GM12873 (cell line): Measurements from ENCODE around the gene ETF1.

Source experiments
- TF ChIP-seq, protein P1 (sequence below): IDR thresholded peaks from 2 replicates; pipeline ENCODE4 v1.5.1; 2012; ENCODE audit warnings: low read depth, mild to moderate bottlenecking, moderate library complexity, low read length, control low read depth; ENCODE audit not compliant: insufficient read depth; ENCODE audit errors: missing control alignments

The ETF1 gene

DNA sequence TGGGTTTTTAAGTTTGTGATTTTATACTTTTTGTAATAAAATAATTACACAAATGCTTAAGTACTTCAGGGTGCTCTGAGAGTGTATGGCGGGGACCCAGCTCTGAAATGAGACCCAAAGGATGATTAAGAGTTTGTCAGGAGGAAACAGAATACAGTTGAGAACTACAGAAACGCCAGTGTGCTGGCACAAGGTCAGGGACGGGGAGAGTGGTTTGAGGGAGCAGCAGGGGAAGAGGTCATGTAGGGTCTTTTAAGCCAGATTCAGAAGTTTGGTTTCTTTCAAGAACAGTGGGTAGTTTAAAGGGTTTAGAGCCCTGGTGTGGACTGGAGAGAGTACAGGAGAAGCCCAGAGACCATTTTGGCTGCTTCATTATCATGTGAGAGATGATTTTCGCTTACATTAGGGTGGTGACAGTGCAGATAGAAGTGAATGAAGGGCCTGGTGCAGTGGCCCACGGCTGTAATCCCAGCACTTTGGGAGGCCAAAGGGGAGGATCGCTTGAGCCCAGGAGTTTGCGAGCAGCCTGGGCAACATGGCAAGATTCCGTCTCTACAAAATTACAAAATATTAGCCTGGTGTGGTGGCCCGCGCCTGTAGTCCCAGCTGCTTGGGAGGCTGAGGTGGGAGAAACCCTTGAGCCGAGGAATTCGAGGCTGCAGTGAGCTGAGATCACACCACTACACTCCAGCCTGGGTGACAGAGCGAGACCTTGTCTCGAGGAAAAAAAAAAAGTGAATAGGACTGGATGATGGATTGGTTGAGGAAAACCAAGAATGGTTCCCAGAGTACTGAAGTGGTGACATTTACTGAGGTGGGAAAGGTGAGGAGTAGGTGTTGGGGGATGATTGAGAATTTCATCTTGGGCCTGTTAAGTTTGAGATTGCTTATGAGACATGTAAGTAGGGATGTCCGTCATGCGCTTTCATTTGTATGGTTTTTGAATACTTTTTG is 1.4 kb upstream of the ETF1 start:
- TF ChIP-seq, protein P1, sequence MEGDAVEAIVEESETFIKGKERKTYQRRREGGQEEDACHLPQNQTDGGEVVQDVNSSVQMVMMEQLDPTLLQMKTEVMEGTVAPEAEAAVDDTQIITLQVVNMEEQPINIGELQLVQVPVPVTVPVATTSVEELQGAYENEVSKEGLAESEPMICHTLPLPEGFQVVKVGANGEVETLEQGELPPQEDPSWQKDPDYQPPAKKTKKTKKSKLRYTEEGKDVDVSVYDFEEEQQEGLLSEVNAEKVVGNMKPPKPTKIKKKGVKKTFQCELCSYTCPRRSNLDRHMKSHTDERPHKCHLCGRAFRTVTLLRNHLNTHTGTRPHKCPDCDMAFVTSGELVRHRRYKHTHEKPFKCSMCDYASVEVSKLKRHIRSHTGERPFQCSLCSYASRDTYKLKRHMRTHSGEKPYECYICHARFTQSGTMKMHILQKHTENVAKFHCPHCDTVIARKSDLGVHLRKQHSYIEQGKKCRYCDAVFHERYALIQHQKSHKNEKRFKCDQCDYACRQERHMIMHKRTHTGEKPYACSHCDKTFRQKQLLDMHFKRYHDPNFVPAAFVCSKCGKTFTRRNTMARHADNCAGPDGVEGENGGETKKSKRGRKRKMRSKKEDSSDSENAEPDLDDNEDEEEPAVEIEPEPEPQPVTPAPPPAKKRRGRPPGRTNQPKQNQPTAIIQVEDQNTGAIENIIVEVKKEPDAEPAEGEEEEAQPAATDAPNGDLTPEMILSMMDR = no peak

DNA sequence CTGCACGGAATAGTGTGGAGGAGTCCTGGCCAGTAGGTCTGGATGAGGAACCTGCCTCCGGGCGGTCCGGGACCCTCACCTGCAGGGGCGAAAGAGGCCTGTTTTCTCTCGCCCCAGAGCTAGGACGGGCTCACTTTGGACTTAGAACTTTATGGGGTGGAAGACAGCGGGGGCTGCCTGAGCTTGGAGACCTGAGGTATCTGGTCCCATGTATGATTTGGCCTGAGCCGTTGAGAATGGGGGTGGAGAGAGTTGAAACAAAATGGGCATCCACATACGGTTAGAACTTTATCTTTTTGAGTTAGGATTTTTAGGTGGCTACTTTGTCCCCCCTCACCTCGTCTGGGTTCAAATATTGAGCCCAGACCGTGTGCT is 681 bp upstream of the ETF1 start:
- TF ChIP-seq, protein P1 = no peak

DNA sequence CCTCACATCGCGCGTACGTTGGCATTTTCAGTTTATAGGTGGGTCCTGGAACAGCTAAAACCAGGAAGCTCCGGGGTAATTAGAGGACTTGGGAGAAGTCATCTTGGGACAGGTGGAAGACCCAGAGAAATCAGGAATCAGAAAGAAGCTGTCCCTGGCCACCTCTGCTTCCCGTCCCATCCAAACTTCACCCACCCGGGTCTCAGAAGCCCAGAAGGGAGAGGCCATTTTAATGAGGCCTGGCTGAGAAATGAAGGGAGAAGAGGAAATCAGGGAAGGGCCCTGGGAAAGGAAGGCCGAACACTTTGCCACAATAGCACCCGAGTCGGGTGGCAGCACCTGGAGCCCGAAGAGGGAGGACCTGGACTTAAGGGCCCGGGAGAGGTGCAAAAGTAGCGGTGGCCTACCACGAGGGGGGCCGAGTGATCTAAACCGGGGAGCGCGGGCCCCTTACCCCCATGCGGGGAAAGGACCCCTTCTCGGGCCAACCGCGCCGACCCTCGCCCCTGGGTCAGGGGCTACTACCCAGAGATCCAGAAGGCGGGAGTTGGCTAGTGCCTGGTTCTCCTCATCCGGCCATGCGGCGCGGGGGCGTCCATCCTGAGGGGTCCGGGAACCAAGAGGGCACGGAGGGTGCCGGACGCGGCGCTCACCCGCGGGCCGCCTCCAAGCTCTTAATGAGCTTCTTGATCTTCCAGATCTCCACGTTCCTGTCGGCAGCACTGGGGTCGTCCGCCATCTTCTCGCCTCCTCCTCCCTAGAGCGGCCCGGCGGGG is 668 bp downstream of the ETF1 start:
- TF ChIP-seq, protein P1 = no peak

DNA sequence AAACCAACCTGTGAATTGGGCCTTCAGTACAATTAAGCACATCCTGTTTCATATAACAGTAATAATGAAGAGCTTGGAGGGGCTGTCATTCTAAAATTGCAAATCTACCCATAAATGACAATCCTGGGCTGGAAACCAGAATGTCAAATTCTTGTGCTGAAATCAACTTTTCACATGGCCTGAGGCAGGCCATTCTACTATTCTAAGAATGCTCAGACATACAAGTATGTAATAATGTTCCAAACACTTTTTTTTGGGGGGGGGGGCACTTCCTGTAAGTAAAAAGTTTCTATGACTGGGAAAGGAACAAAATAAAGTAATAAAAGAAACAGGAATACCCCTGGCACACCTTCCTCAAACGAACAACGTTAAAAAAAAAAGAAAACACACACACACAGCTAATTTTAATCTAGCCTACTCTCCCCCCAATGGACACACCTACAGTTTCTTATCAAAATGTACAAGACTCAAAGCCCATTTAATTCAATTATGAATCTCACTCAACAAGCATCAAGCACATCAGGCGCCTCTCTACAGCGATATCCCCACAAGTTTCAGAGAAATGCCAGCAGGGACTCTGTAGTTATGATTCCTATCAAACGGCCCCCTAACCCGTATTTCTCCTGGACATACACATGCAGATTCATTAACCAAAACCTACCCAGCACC is 1.4 kb downstream of the ETF1 start:
- TF ChIP-seq, protein P1 = no peak

DNA sequence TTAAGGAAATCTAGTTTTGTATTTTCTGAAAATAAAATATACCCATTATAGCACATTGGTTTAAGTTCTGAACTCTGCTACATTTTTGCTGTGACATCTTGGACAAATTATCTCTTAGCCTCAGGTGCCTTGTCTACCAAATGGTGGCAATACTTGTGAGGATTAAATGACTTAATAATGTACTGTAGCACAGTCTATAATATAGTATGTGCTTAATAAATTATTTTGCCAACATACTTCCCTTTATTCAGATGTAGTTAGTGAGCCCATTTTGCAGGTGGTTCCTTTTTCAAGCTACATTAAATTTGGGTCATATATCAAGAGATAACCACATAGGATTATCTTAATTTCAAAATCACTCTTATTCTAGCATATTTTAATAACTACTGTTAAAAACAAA is 3.2 kb downstream of the ETF1 start:
- TF ChIP-seq, protein P1 = no peak

DNA sequence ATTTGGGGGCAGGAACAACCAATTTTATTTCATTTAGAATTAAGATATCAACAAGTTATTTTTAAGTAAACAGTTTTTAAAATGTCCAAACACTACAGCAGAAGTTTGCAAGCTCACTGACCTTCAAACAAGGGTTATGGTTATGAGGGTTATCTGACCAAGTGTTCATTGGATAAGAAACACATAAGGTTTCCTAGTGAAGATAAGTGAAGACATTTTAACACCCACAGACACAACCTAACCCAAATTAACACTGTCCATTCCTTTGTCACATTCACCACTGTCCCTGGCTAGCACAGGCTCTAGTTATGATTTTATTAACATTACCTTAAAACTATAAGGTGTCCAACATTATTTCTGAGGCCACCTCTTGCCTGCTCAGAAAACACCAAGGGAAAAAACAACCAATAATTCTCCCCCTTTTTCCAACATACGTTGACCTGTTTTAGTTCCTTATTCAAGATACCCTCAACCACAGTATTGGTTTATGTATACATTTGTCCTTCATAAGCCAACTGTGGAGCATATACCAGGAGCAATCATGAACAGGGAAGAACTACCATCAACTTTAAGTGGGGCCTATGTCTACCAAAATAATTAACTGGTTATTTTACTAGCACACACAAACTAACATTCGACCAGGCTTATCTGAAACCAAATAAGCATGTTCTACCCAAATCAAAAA is 4.0 kb downstream of the ETF1 start:
- TF ChIP-seq, protein P1 = no peak
